Measurements from ENCODE around the gene LRRC36.

Gene LRRC36

GRCh38 chr16:67397036-67397801 lies 70.6 kb downstream of the LRRC36 start:
- no peak overlapping the region for H3K4me3 ChIP-seq (ENCODE audit: control insufficient read depth, low read depth, low read length)
- peak; percentile 42 for DNase-seq (ENCODE audit: low read depth)
- no peak for TF ChIP-seq CTCF (conservative IDR thresholded peaks at IDR 0.05; ENCODE audit: control insufficient read depth, insufficient read depth, low read depth, low read length)

- TF ChIP-seq CTCF (conservative IDR thresholded peaks at IDR 0.05; ENCODE audit: control insufficient read depth, insufficient read depth, low read depth, low read length) = no peak
- no peak for DNase-seq (ENCODE audit: low read depth)
- H3K4me3 ChIP-seq (ENCODE audit: control insufficient read depth, low read depth, low read length) = no peak overlapping the region
These were observed 71.4 kb downstream of the LRRC36 start for GRCh38 chr16:67397812-67398545.

- no peak for DNase-seq (ENCODE audit: low read depth)
- TF ChIP-seq CTCF (conservative IDR thresholded peaks at IDR 0.05; ENCODE audit: control insufficient read depth, insufficient read depth, low read depth, low read length) = no peak
- no peak overlapping the region for H3K4me3 ChIP-seq (ENCODE audit: control insufficient read depth, low read depth, low read length)
These were observed 72.1 kb downstream of the LRRC36 start for GRCh38 chr16:67398546-67399217.

GRCh38 chr16:67399218-67399733 lies 72.7 kb downstream of the LRRC36 start:
- no peak overlapping the region for H3K4me3 ChIP-seq (ENCODE audit: control insufficient read depth, low read depth, low read length)
- DNase-seq (ENCODE audit: low read depth) = no peak
- peak; percentile 54 for TF ChIP-seq CTCF (conservative IDR thresholded peaks at IDR 0.05; ENCODE audit: control insufficient read depth, insufficient read depth, low read depth, low read length)

- no peak for DNase-seq (ENCODE audit: low read depth)
- no peak for TF ChIP-seq CTCF (conservative IDR thresholded peaks at IDR 0.05; ENCODE audit: control insufficient read depth, insufficient read depth, low read depth, low read length)
- no peak overlapping the region for H3K4me3 ChIP-seq (ENCODE audit: control insufficient read depth, low read depth, low read length)
These were observed 73.4 kb downstream of the LRRC36 start for GRCh38 chr16:67399749-67400704.

- no peak for TF ChIP-seq CTCF (conservative IDR thresholded peaks at IDR 0.05; ENCODE audit: control insufficient read depth, insufficient read depth, low read depth, low read length)
- no peak overlapping the region for H3K4me3 ChIP-seq (ENCODE audit: control insufficient read depth, low read depth, low read length)
These were observed 74.3 kb downstream of the LRRC36 start for GRCh38 chr16:67400901-67401300.

More at GRCh38 chr16:67400901-67401300, 74.3 kb downstream of the LRRC36 start:
- no peak for DNase-seq (ENCODE audit: low read depth)
